Thymus (tissue), 11 donors: Measurements from ENCODE around the gene MASP1. TPM values are rescaled to one million over a fixed set of nuclear protein-coding genes. Genes with fewer than 3 reads are reported as not detected.

Source experiments
- DNase-seq, 9 donors: peaks; one replicate each; pipeline ENCODE4 v3.0.0-alpha.2; 2013; ENCODE audit warnings: low spot score in 9 of 9, low read depth in 6 of 9, missing footprints in 1 of 9
- H3K27ac ChIP-seq, 2 donors: one replicate each; pipeline ENCODE4 v1.5.1; 2013; ENCODE audit warnings: control low read depth in 1 of 2, low read depth in 1 of 2, low read length in 1 of 2, mild to moderate bottlenecking in 1 of 2, moderate library complexity in 1 of 2
- H3K27me3 ChIP-seq, 2 donors: one replicate each; pipeline ENCODE4 v1.5.1; 2013; ENCODE audit warnings: low read length in 1 of 2; ENCODE audit not compliant: control insufficient read depth in 2 of 2, insufficient read depth in 1 of 2
- H3K36me3 ChIP-seq, 2 donors: one replicate each; pipeline ENCODE4 v1.5.1; 2013; ENCODE audit warnings: low read length in 1 of 2, mild to moderate bottlenecking in 1 of 2, moderate library complexity in 1 of 2; ENCODE audit not compliant: control insufficient read depth in 2 of 2, insufficient read depth in 2 of 2
- H3K4me1 ChIP-seq, 2 donors: one replicate each; pipeline ENCODE4 v1.5.1; 2013; ENCODE audit warnings: low read length in 2 of 2; ENCODE audit not compliant: control insufficient read depth in 2 of 2, insufficient read depth in 2 of 2
- H3K4me3 ChIP-seq, 2 donors: one replicate each; pipeline ENCODE4 v1.5.1; 2013; ENCODE audit warnings: low read length in 2 of 2, control low read depth in 1 of 2, mild to moderate bottlenecking in 1 of 2
- H3K9me3 ChIP-seq, 2 donors: one replicate each; pipeline ENCODE4 v1.5.1; 2013; ENCODE audit warnings: low read length in 1 of 2, mild to moderate bottlenecking in 1 of 2; ENCODE audit not compliant: control insufficient read depth in 2 of 2, insufficient read depth in 1 of 2
- WGBS: extraction: QIAGEN DNeasy Blood & Tissue Kit; methylation state at CpG from one replicate; pipeline ENCODE4 v1.1.7; 2013; 5-methylcytosine and 5-hydroxymethylcytosine counted together
- polyA plus RNA-seq: library from polyadenylated mRNA; stranded (reverse); fragments of 200-250 nt; gene quantifications from one replicate; pipeline ENCODE4 v1.2.3, GENCODE V29; 2013
- total RNA-seq: library from RNA; stranded (reverse); fragments of 120-200 nt; gene quantifications from one replicate; pipeline ENCODE4 v1.2.4, GENCODE V29; 2013
- donor health status: healthy.

Gene MASP1
- total and polyA plus RNA-seq, 2 donors = 0.14 to 0.18 TPM

GRCh38 chr3:187321766-187322165 is 30.2 kb upstream of the MASP1 start:
- DNase-seq = no peak
- Histone ChIP-seq H3K27me3 (peaks cover 0 to 13% of the 10 kb centered on the region in 2 donors), H3K9me3 (no peaks in the 10 kb centered on the region), H3K27ac (no peak overlapping the region), H3K4me3 (no peak overlapping the region), H3K36me3 (no peaks in the 10 kb centered on the region), H3K4me1 (no peaks in the 10 kb centered on the region)
- 63% methylated on average over 1 of the region's 1 CpG for WGBS

DNA sequence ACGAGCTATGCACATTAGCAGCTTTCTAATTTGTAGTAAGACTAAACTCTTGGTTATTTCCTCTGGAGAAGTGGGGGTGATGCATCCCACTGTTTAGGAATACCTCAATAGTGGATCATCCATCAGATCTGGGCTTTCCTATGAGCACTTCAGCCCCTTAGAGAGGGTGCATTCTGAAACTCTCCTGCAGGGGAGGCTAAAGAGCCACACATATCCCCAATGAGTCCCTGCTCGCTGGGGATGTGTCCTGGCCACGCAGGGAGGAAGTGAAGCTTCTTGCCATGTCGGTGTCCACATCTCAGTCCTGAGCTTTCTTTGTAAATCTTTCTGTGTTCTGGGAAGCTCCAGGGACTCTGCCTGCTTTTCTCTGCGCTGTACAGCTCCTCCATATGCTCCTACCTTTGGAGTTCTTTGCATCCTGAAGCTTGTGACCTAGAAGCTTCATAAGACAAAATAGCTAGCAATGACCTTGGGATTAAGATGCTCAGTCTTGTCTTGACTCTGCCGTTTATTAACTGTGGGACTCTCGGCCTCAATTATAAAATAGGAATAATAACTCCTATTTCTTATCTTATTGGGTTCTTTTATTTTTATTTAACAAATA is 28.3 kb upstream of the MASP1 start:
- H3K27ac ChIP-seq = no peak overlapping the region
- H3K9me3 ChIP-seq = no peaks in the 10 kb centered on the region
- no peaks in the 10 kb centered on the region for H3K36me3 ChIP-seq
- 34% methylated on average over 7 of the region's 7 CpGs for WGBS
- DNase-seq = peak; percentile 5 to 51 (median 14)
- peaks cover 0 to 13% of the 10 kb centered on the region in 2 donors for H3K27me3 ChIP-seq
- H3K4me3 ChIP-seq = no peak overlapping the region
- no peaks in the 10 kb centered on the region for H3K4me1 ChIP-seq

GRCh38 chr3:187318819-187319616 is 27.5 kb upstream of the MASP1 start:
- Histone ChIP-seq H3K4me3 (no peak overlapping the region), H3K36me3 (no peaks in the 10 kb centered on the region), H3K9me3 (no peaks in the 10 kb centered on the region), H3K27ac (no peak overlapping the region), H3K4me1 (no peaks in the 10 kb centered on the region), H3K27me3 (peaks cover 0 to 16% of the 10 kb centered on the region in 2 donors)
- WGBS = 15% methylated on average over 13 of the region's 13 CpGs
- peak; percentile 7 to 62 (median 33) for DNase-seq

DNA sequence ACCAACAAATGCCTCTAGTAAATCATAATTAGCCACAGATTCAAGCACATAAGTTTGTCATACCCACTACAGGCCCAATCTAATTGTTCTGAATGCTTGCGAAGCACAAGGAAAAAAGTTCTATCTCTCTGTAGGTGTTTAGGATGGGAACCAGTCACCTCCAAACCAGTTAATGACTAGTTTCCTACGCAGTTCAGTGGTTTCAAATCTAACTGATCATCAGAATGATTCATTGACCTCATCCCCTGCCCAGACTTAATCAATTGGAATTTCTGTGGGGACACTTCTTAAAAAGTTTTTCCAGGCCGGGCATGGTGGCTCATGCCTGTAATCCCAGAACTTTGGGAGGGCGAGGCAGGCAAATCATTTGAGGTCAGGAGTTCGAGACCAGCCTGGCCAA is 24.3 kb upstream of the MASP1 start:
- DNase-seq = no peak
- no peaks in the 10 kb centered on the region for H3K36me3 ChIP-seq
- H3K4me1 ChIP-seq = no peaks in the 10 kb centered on the region
- H3K27ac ChIP-seq = no peak overlapping the region
- H3K4me3 ChIP-seq = no peak overlapping the region
- no peaks in the 10 kb centered on the region for H3K9me3 ChIP-seq
- WGBS = 92% methylated on average over 5 of the region's 5 CpGs
- H3K27me3 ChIP-seq = peaks cover 0 to 16% of the 10 kb centered on the region in 2 donors

- peaks cover 0 to 8% of the 10 kb centered on the region in 2 donors for H3K27me3 ChIP-seq
- no peaks in the 10 kb centered on the region for H3K9me3 ChIP-seq
- no peak for DNase-seq
Measured at GRCh38 chr3:187314176-187314575, 22.6 kb upstream of the MASP1 start.

GRCh38 chr3:187310954-187311470 is 19.5 kb upstream of the MASP1 start:
- Histone ChIP-seq H3K4me1 (no peaks in the 10 kb centered on the region), H3K9me3 (no peaks in the 10 kb centered on the region), H3K27ac (no peak overlapping the region), H3K36me3 (no peaks in the 10 kb centered on the region), H3K27me3 (peaks cover 0 to 6% of the 10 kb centered on the region in 2 donors), H3K4me3 (no peak overlapping the region)
- no peak for DNase-seq
- WGBS = 95% methylated on average over 2 of the region's 2 CpGs

More at GRCh38 chr3:187314176-187314575, 22.6 kb upstream of the MASP1 start:
- Histone ChIP-seq H3K4me1 (no peaks in the 10 kb centered on the region), H3K27ac (no peak overlapping the region), H3K4me3 (no peak overlapping the region), H3K36me3 (no peaks in the 10 kb centered on the region)
- WGBS = 83% methylated on average over 5 of the region's 5 CpGs

GRCh38 chr3:187310226-187310625 is 18.7 kb upstream of the MASP1 start:
- Histone ChIP-seq H3K4me3 (no peak overlapping the region), H3K27me3 (peaks cover 0 to 6% of the 10 kb centered on the region in 2 donors), H3K4me1 (no peaks in the 10 kb centered on the region), H3K36me3 (no peaks in the 10 kb centered on the region), H3K9me3 (no peaks in the 10 kb centered on the region), H3K27ac (no peak overlapping the region)
- DNase-seq = no peak

DNA sequence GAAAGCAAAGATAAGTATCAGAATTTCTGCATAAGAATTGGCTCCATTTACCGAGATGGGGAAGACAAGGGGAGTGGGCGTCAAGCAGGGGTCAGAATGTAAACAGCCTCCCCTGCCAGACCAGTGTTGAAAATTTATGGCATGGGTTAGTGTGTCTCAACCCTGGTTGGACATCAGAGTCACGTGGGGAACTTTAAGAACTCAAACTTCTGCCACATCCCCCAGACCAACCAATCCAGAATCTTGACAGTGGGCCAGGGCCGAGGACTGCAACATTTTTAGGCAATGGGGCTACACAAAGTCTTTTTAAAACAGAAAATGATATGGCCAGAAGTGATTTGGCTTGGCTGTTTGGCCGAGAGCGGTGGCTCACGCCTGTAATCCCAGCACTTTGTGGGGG is 14.3 kb upstream of the MASP1 start:
- no peak overlapping the region for H3K27ac ChIP-seq
- no peak for DNase-seq
- no peaks in the 10 kb centered on the region for H3K27me3 ChIP-seq
- H3K4me3 ChIP-seq = no peak overlapping the region
- H3K36me3 ChIP-seq = no peaks in the 10 kb centered on the region
- 91% methylated on average over 7 of the region's 7 CpGs for WGBS
- H3K4me1 ChIP-seq = no peaks in the 10 kb centered on the region
- H3K9me3 ChIP-seq = no peaks in the 10 kb centered on the region

GRCh38 chr3:187299611-187300010 is 8.1 kb upstream of the MASP1 start:
- no peak for DNase-seq
- no peaks in the 10 kb centered on the region for H3K27me3 ChIP-seq
- H3K36me3 ChIP-seq = no peaks in the 10 kb centered on the region
- 97% methylated on average over 4 of the region's 4 CpGs for WGBS
- no peak overlapping the region for H3K27ac ChIP-seq
- no peaks in the 10 kb centered on the region for H3K9me3 ChIP-seq
- no peaks in the 10 kb centered on the region for H3K4me1 ChIP-seq
- no peak overlapping the region for H3K4me3 ChIP-seq
